K562 (cell line): ENCODE results near the gene CFAP141. TPM values are rescaled to one million over a fixed set of nuclear protein-coding genes. Genes with fewer than 3 reads are reported as not detected.

Experiments used
- ATAC-seq: fragments of 200-7000 bp; cut with Tn5 transposase; 3 replicates; pipeline ENCODE4 v1.9.1; 2020; ENCODE audit warnings: moderate library complexity
- BruUV-seq: library from RNA; stranded (reverse); fragments of 400-500 nt; replicated peaks from 2 replicates; lab custom pipeline; 2021; lab: Mats Ljungman, UMichigan
- CTCF ChIA-PET: fragments of 300-600 bp; formaldehyde crosslinking; extraction: SDS; loops from one replicate; lab custom pipeline; 2021; ENCODE audit warnings: low intra/inter-chr PET ratio; lab: Yijun Ruan, JAX
- POLR2A ChIA-PET: fragments of 300-600, 350-650 bp; sonication (Branson Sonifier 250); formaldehyde crosslinking; extraction: SDS; loops from one replicate; lab custom pipeline; 2021; ENCODE audit warnings: antibody characterized with exemption, inconsistent platforms; lab: Yijun Ruan, JAX
- DNase-seq, 4 experiments: peaks; one replicate each; pipeline versions ENCODE4 v3.0.0 to v3.0.0-alpha.2; 2011 to 2018; ENCODE audit warnings: low spot score in 3 of 4, mixed read lengths in 3 of 4; ENCODE audit errors: extremely low read depth in 1 of 4
- FAIRE-seq: peaks from 2 replicates; lab custom pipeline; 2011; peaks lifted over from hg19 to GRCh38; lab: Jason Lieb, UNC
- H2AFZ ChIP-seq: 2 replicates; pipeline ENCODE4 v1.6.0; 2011; ENCODE audit warnings: low read depth, low read length, control low read depth, inconsistent platforms
- H3K27ac ChIP-seq: fragments of 200-600 bp; 3 replicates; pipeline ENCODE4 v1.8.0; 2011; ENCODE audit warnings: low read depth, mild to moderate bottlenecking, control low read depth, inconsistent platforms, low read length, moderate library complexity, mixed read lengths; ENCODE audit errors: extremely low read depth
- H3K27me3 ChIP-seq, 2 experiments: fragments of 300-600 bp in 1 of 2; 2 replicates in 1 of 2; 3 replicates in 1 of 2; pipeline versions ENCODE4 v1.6.0 to v1.8.0; 2011; ENCODE audit warnings: inconsistent platforms in 2 of 2, low read length in 2 of 2, mild to moderate bottlenecking in 1 of 2, mixed read lengths in 1 of 2, moderate library complexity in 1 of 2; ENCODE audit not compliant: control insufficient read depth in 2 of 2, insufficient read depth in 2 of 2
- H3K36me3 ChIP-seq: fragments of 300-600 bp; 3 replicates; pipeline ENCODE4 v1.8.0; 2011; ENCODE audit warnings: mild to moderate bottlenecking, low read length, inconsistent platforms; ENCODE audit not compliant: control insufficient read depth, insufficient read depth
- H3K4me1 ChIP-seq, 2 experiments: fragments of 200-600 bp in 1 of 2; replicated peaks in 1 of 2; 2 replicates in 1 of 2; 3 replicates in 1 of 2; pipeline versions ENCODE4 v1.5.1 to v1.8.0; 2011; ENCODE audit warnings: inconsistent platforms in 2 of 2, low read length in 2 of 2, mild to moderate bottlenecking in 1 of 2, mixed read lengths in 1 of 2, moderate library complexity in 1 of 2; ENCODE audit not compliant: control insufficient read depth in 2 of 2, insufficient read depth in 2 of 2
- H3K4me2 ChIP-seq: 2 replicates; pipeline ENCODE4 v1.6.1; 2011; ENCODE audit warnings: low read length, control low read depth, inconsistent platforms, mixed read lengths; ENCODE audit not compliant: insufficient read depth
- H3K4me3 ChIP-seq: fragments of 200-600 bp; sonication (generic), shearing (Covaris generic); 2 replicates; pipeline ENCODE4 v1.5.1; 2016; ENCODE audit warnings: control low read depth, inconsistent platforms
- H3K79me2 ChIP-seq: fragments of 200-600 bp; 3 replicates; pipeline ENCODE4 v1.8.0; 2011; ENCODE audit warnings: low read length, inconsistent platforms; ENCODE audit not compliant: control insufficient read depth, insufficient read depth
- H3K9ac ChIP-seq, 2 experiments: 2 replicates each; pipeline versions ENCODE4 v1.6.0 to v1.6.1; 2011; ENCODE audit warnings: low read depth in 2 of 2, low read length in 2 of 2, control low read depth in 1 of 2, inconsistent platforms in 1 of 2, mild to moderate bottlenecking in 1 of 2, mixed read lengths in 1 of 2; ENCODE audit not compliant: insufficient read depth in 1 of 2
- H3K9me1 ChIP-seq: one replicate; pipeline ENCODE4 v1.6.0; 2011; ENCODE audit warnings: inconsistent platforms, mild to moderate bottlenecking, low read length, moderate library complexity; ENCODE audit not compliant: control insufficient read depth, insufficient read depth
- H3K9me3 ChIP-seq: replicated peaks from 2 replicates; pipeline ENCODE4 v1.5.1; 2011; ENCODE audit warnings: low read depth, low read length, inconsistent platforms; ENCODE audit not compliant: control insufficient read depth, insufficient read depth
- H4K20me1 ChIP-seq: replicated peaks from 2 replicates; pipeline ENCODE4 v1.6.1; 2011; ENCODE audit warnings: low read length, inconsistent platforms, mixed read lengths; ENCODE audit not compliant: control insufficient read depth, insufficient read depth
- EZH2 ChIP-seq: IDR thresholded peaks from 2 replicates; pipeline ENCODE4 v1.6.1; 2012; ENCODE audit warnings: low read depth, mild to moderate bottlenecking, inconsistent platforms, low read length, borderline replicate concordance
- FOXJ3 ChIP-seq: sonication (generic); formaldehyde crosslinking; IDR thresholded peaks from 2 replicates; pipeline ENCODE4 v1.4.0; 2020; ENCODE audit warnings: mild to moderate bottlenecking, missing genetic modification reagents
- HMG20A ChIP-seq: fragments of 450-650 bp; formaldehyde crosslinking; conservative IDR thresholded peaks from 2 replicates; pipeline ENCODE4 v1.4.0; 2020; ENCODE audit warnings: mild to moderate bottlenecking, mixed read lengths
- KHSRP ChIP-seq: fragments of 450-650 bp; IDR thresholded peaks from 2 replicates; pipeline ENCODE4 v1.6.1; 2017
- KLF10 ChIP-seq: fragments of 250-450 bp; sonication (Bioruptor Pico); IDR thresholded peaks from 2 replicates; pipeline ENCODE4 v1.6.1; 2021; ENCODE audit warnings: matching md5 sums
- KLF6 ChIP-seq: fragments of 250-450 bp; sonication (Bioruptor Pico); IDR thresholded peaks from 2 replicates; pipeline ENCODE4 v1.4.0; 2020; ENCODE audit warnings: mild to moderate bottlenecking, moderate library complexity, borderline replicate concordance
- NR2F6 ChIP-seq: fragments of 450-650 bp; formaldehyde crosslinking; IDR thresholded peaks from 2 replicates; pipeline ENCODE4 v1.4.0; 2020; ENCODE audit warnings: mild to moderate bottlenecking
- PURB ChIP-seq: sonication (generic); formaldehyde crosslinking; IDR thresholded peaks from 2 replicates; pipeline ENCODE4 v1.9.0; 2021; ENCODE audit warnings: low read depth, mild to moderate bottlenecking, missing genetic modification reagents
- SP1 ChIP-seq: sonication (generic); formaldehyde crosslinking; IDR thresholded peaks from 2 replicates; pipeline ENCODE4 v1.8.1; 2022; ENCODE audit warnings: mild to moderate bottlenecking, missing genetic modification reagents
- SRSF3 ChIP-seq: fragments of 200-400 bp; formaldehyde crosslinking; IDR thresholded peaks from 2 replicates; pipeline ENCODE4 v1.6.1; 2016; ENCODE audit warnings: mild to moderate bottlenecking, low read length, moderate library complexity; ENCODE audit not compliant: insufficient read depth
- TAF7 ChIP-seq: fragments of 450-650 bp; IDR thresholded peaks from 2 replicates; pipeline ENCODE4 v1.6.1; 2016; ENCODE audit warnings: missing genetic modification characterization, missing compliant biosample characterization
- THAP7 ChIP-seq: fragments of 250-450 bp; sonication (Bioruptor Pico); IDR thresholded peaks from 2 replicates; pipeline ENCODE4 v1.5.0; 2021
- ZBED1 ChIP-seq: IDR thresholded peaks from 2 replicates; pipeline ENCODE4 v1.6.1; 2014
- ZBTB1 ChIP-seq: sonication (generic); formaldehyde crosslinking; IDR thresholded peaks from 2 replicates; pipeline ENCODE4 v1.8.1; 2023; ENCODE audit warnings: missing genetic modification reagents, low read depth, mild to moderate bottlenecking, borderline replicate concordance
- ZBTB11 ChIP-seq, 3 experiments: fragments of 200-800 bp in 1 of 3; fragments of 250-450 bp in 1 of 3; fragments of 450-650 bp in 1 of 3; sonication (Bioruptor Pico) in 1 of 3; sonication (Bioruptor generic) in 1 of 3; formaldehyde crosslinking in 1 of 3; IDR thresholded peaks; 2 replicates each; pipeline versions ENCODE4 v1.6.1 to v1.8.0; 2016 to 2022; ENCODE audit warnings: mild to moderate bottlenecking in 2 of 3, missing genetic modification characterization in 2 of 3, missing compliant biosample characterization in 1 of 3, moderate library complexity in 1 of 3
- ZBTB2 ChIP-seq: fragments of 450-650 bp; IDR thresholded peaks from 2 replicates; pipeline ENCODE4 v1.6.1; 2016; ENCODE audit warnings: antibody characterized with exemption
- ZNF140 ChIP-seq: fragments of 250-450 bp; sonication (Bioruptor Pico); IDR thresholded peaks from 2 replicates; pipeline ENCODE4 v1.8.0; 2021; ENCODE audit warnings: moderate library complexity, mild to moderate bottlenecking, inconsistent platforms
- WGBS: fragments of 100-300 bp; shearing (Covaris generic); methylation state at CpG from one replicate; pipeline ENCODE4 v1.1.6; 2016; ENCODE audit warnings: low coverage, mixed read lengths; ENCODE audit not compliant: insufficient coverage; ENCODE audit errors: missing lambda C conversion rate; 5-methylcytosine and 5-hydroxymethylcytosine counted together
- in situ Hi-C: fragments of 300-500 bp; cut with MboI; formaldehyde crosslinking; loops from 4 replicates; pipeline ENCODE4 v1.15.0; 2018; ENCODE audit warnings: inconsistent platforms, mixed read lengths
- intact Hi-C: fragments of 100-400 bp; cut with micrococcal nuclease; formaldehyde crosslinking; loops from 2 replicates; pipeline ENCODE4 v1.14.2; 2022
- polyA plus RNA-seq, 8 experiments: library from polyadenylated mRNA; depleted of rRNA in 4 of 8; stranded (reverse) in 5 of 8; unstranded in 3 of 8; fragments of >200 nt; fragmentation: Nextera tagmentation in 2 of 8; fragmentation: Illumina TruSeq in 1 of 8; extraction: Ambion mirVana in 2 of 8; extraction: Trizol in 1 of 8; gene quantifications; 2 replicates each; pipeline versions ENCODE4 v1.2.1 to v1.2.3, GENCODE V29; 2011 to 2014; ENCODE audit warnings: inconsistent platforms in 1 of 8, missing spikeins in 1 of 8
- total RNA-seq, 7 experiments: library from RNA; depleted of rRNA in 6 of 7; stranded (reverse); fragments of >200 nt in 6 of 7; fragmentation: Illumina TruSeq in 2 of 7; extraction: Trizol in 2 of 7; gene quantifications; 2 replicates each; pipeline versions ENCODE4 v1.2.1 to v1.2.3, GENCODE V29; 2011 to 2021; ENCODE audit warnings: low replicate concordance in 1 of 7

CFAP141 gene
- total and polyA plus RNA-seq, 9 of the 15 experiments (the other 6 are each of a cell fraction or from before 2014, with no cell fraction given) = not detected

GRCh38 chr1:154225370-154225769 is 19.2 kb upstream of the CFAP141 start (continued):
- TF ChIP-seq ZBTB11 (CRISPR knock-in tag; IDR thresholded peaks at IDR 0.05) (no peak), NR2F6 (no peak), PURB (CRISPR knock-in tag) (no peak), ZBTB1 (CRISPR knock-in tag) (no peak)

GRCh38 chr1:154223621-154224020 is 17.5 kb upstream of the CFAP141 start:
- FAIRE-seq = no peak
- H3K4me2 ChIP-seq = no peak overlapping the region
- H3K9ac ChIP-seq = no peak overlapping the region; a peak in 1 of 4 replicates
- no peak for DNase-seq
- ChIA-PET POLR2A (interaction anchor here (1.3 kb wide), 1 partner anchor 15 kb away, joined by 6 read pairs; no protein-coding TSS in a partner anchor), CTCF (no interaction called here)
- H2AFZ ChIP-seq = no peak overlapping the region
- H3K27ac ChIP-seq = no peak overlapping the region
- no peak for TF ChIP-seq ZBED1
- TF ChIP-seq THAP7 (CRISPR knock-in tag) = no peak
- no peak for TF ChIP-seq KHSRP
- TF ChIP-seq SRSF3 = no peak
- no peak for TF ChIP-seq ZNF140 (CRISPR knock-in tag)
- TF ChIP-seq EZH2 = no peak
- no peak for TF ChIP-seq FOXJ3
- no peak for TF ChIP-seq ZBTB2
- TF ChIP-seq KLF6 (CRISPR knock-in tag) = no peak
- no peak for TF ChIP-seq SP1 (CRISPR knock-in tag)
- no peak for TF ChIP-seq KLF10 (CRISPR knock-in tag)
- TF ChIP-seq HMG20A (CRISPR knock-in tag) = no peak
- no peak for TF ChIP-seq TAF7 (tag)
- peaks cover 92% of the 10 kb centered on the region for H3K79me2 ChIP-seq
- intact Hi-C loops = loop anchor here (5.0 kb wide), 1 partner anchor 36 kb away; no protein-coding TSS in a partner anchor
- in situ Hi-C loops = no loop called here
- peaks cover 4% of the 10 kb centered on the region for H3K9me3 ChIP-seq
- no peak overlapping the region for H3K4me3 ChIP-seq
- no peaks in the 10 kb centered on the region for H4K20me1 ChIP-seq
- peaks cover 76% of the 10 kb centered on the region for H3K36me3 ChIP-seq
- no TSS peak for BruUV-seq
- WGBS = 72% methylated on average over 2 of the region's 2 CpGs
- peaks cover 3 to 10% of the 10 kb centered on the region in 2 experiments; a peak in 3 of 5 replicates for H3K4me1 ChIP-seq
- H3K9me1 ChIP-seq = no peaks in the 10 kb centered on the region
- H3K27me3 ChIP-seq = no peaks in the 10 kb centered on the region
- ATAC-seq = no peak
